Upper lobe of left lung (tissue), 6 donors: ENCODE results near the gene FAM171A1. TPM values are rescaled to one million over a fixed set of nuclear protein-coding genes. Genes with fewer than 3 reads are reported as not detected.
A peak's percentile ranks its signal among the peaks of the same experiment; 100 is the strongest.

ENCODE experiments used
- ATAC-seq, 2 donors: fragments of 200-7000 bp; cut with Tn5 transposase; one replicate each; pipeline ENCODE4 v1.9.1; 2022; ENCODE audit warnings: mild to moderate bottlenecking in 2 of 2, moderate library complexity in 2 of 2; ENCODE audit not compliant: low FRiP score in 2 of 2
- DNase-seq, 2 donors: peaks; one replicate each; pipeline ENCODE4 v3.0.0-alpha.2; 2019 to 2020
- H3K27ac ChIP-seq, 4 donors: fragments of 200-600 bp; sonication (generic); one replicate each; pipeline ENCODE4 v1.5.1; 2016 to 2019
- H3K27me3 ChIP-seq, 4 donors: fragments of 200-600 bp; sonication (generic); one replicate each; pipeline ENCODE4 v1.5.1; 2017 to 2019
- H3K36me3 ChIP-seq, 4 donors: fragments of 200-600 bp; sonication (generic); one replicate each; pipeline ENCODE4 v1.5.1; 2016 to 2019
- H3K4me1 ChIP-seq, 4 donors: fragments of 200-600 bp; sonication (generic); one replicate each; pipeline ENCODE4 v1.5.1; 2018 to 2019
- H3K4me3 ChIP-seq, 4 donors: fragments of 200-600 bp; sonication (generic); one replicate each; pipeline ENCODE4 v1.5.1; 2017 to 2019; ENCODE audit warnings: mild to moderate bottlenecking in 2 of 4, moderate library complexity in 1 of 4
- H3K9me3 ChIP-seq, 4 donors: fragments of 200-600 bp; sonication (generic); one replicate each; pipeline ENCODE4 v1.5.1; 2018 to 2019
- CTCF ChIP-seq, 6 experiments: fragments of 450-650 bp in 4 of 6; fragments of 200-600 bp in 2 of 6; sonication (generic) in 2 of 6; IDR thresholded peaks; one replicate each; pipeline ENCODE4 v1.5.1; 2016 to 2019; ENCODE audit warnings: antibody characterized with exemption in 6 of 6
- EP300 ChIP-seq, 4 donors: sonication (generic); formaldehyde crosslinking; IDR thresholded peaks; one replicate each; pipeline ENCODE4 v1.5.1; 2017; ENCODE audit warnings: antibody characterized with exemption in 4 of 4, control low read depth in 2 of 4
- POLR2A ChIP-seq, 4 donors: fragments of 450-650 bp; IDR thresholded peaks; one replicate each; pipeline ENCODE4 v1.5.1; 2016 to 2017; ENCODE audit warnings: antibody characterized with exemption in 4 of 4, mild to moderate bottlenecking in 2 of 4
- POLR2AphosphoS5 ChIP-seq, 2 donors: sonication (generic); formaldehyde crosslinking; IDR thresholded peaks; one replicate each; pipeline ENCODE4 v1.5.1; 2017; ENCODE audit warnings: antibody characterized with exemption in 2 of 2
- WGBS, 2 donors: methylation state at CpG; one replicate each; pipeline ENCODE4 v1.1.5; 2017 to 2018; 5-methylcytosine and 5-hydroxymethylcytosine counted together
- total RNA-seq, 6 donors: library from RNA; depleted of rRNA in 4 of 6; stranded (reverse); fragments of >200 nt in 4 of 6; gene quantifications; one replicate each; pipeline versions ENCODE4 v1.1.0 to v1.2.1, GENCODE V29; 2016 to 2021
- donor health status: DM: no; HTN: no; CAD: no; lungs with moderate emphysema.
- donor health status: DM: no; HTN: yes; CAD: no; lungs with severe emphysema.

The FAM171A1 gene
- total RNA-seq, 6 donors from 2014 or later: 3.7 to 19.4 (median 7.2) TPM

GRCh38 chr10:15228426-15228825 is 142.7 kb downstream of the FAM171A1 start:
- Histone ChIP-seq H3K4me3 (no peak overlapping the region), H3K4me1 (no peaks in the 10 kb centered on the region), H3K36me3 (no peaks in the 10 kb centered on the region), H3K27ac (no peak overlapping the region), H3K9me3 (no peaks in the 10 kb centered on the region), H3K27me3 (no peaks in the 10 kb centered on the region)
- TF ChIP-seq EP300 (IDR thresholded peaks at IDR 0.05) (no peak), CTCF (IDR thresholded peaks at IDR 0.05) (no peak), POLR2A (IDR thresholded peaks at IDR 0.05) (no peak), POLR2AphosphoS5 (IDR thresholded peaks at IDR 0.05) (no peak)
- no peak for DNase-seq
- WGBS, 2 donors: 90 to 97% methylated on average over 8 of the region's 8 CpGs
- ATAC-seq: no peak

GRCh38 chr10:15227611-15228372 is 143.3 kb downstream of the FAM171A1 start:
- no peak for TF ChIP-seq EP300 (IDR thresholded peaks at IDR 0.05)
- TF ChIP-seq POLR2A (IDR thresholded peaks at IDR 0.05): no peak
- TF ChIP-seq CTCF (IDR thresholded peaks at IDR 0.05): no peak
- no peak for TF ChIP-seq POLR2AphosphoS5 (IDR thresholded peaks at IDR 0.05)
- Histone ChIP-seq H3K9me3 (no peaks in the 10 kb centered on the region), H3K27me3 (no peaks in the 10 kb centered on the region), H3K4me3 (no peak overlapping the region), H3K4me1 (no peaks in the 10 kb centered on the region), H3K27ac (no peak overlapping the region), H3K36me3 (no peaks in the 10 kb centered on the region)
- ATAC-seq: no peak
- DNase-seq: no peak
- WGBS, 2 donors: 74% methylated on average over 5 of the region's 5 CpGs

- Histone ChIP-seq H3K27ac (no peak overlapping the region), H3K4me1 (no peaks in the 10 kb centered on the region), H3K4me3 (no peak overlapping the region), H3K9me3 (no peaks in the 10 kb centered on the region), H3K27me3 (no peaks in the 10 kb centered on the region), H3K36me3 (no peaks in the 10 kb centered on the region)
- ATAC-seq (no peak), DNase-seq (no peak)
- no peak for TF ChIP-seq EP300 (IDR thresholded peaks at IDR 0.05)
- no peak for TF ChIP-seq POLR2AphosphoS5 (IDR thresholded peaks at IDR 0.05)
- TF ChIP-seq CTCF (IDR thresholded peaks at IDR 0.05): no peak
- TF ChIP-seq POLR2A (IDR thresholded peaks at IDR 0.05): no peak
- 89% methylated on average over 10 of the region's 10 CpGs; no CpG with 5 or more reads in 1 of the 2 donors for WGBS, 2 donors
These were observed 145.6 kb downstream of the FAM171A1 start for GRCh38 chr10:15225511-15225910.

- no peaks in the 10 kb centered on the region for H3K36me3 ChIP-seq
- DNase-seq: no peak
- WGBS, 2 donors: 91 to 96% methylated on average over 5 of the region's 5 CpGs
- H3K4me3 ChIP-seq: no peak overlapping the region
- no peaks in the 10 kb centered on the region for H3K4me1 ChIP-seq
- H3K9me3 ChIP-seq: no peaks in the 10 kb centered on the region
- ATAC-seq: no peak
- H3K27ac ChIP-seq: no peak overlapping the region
- no peaks in the 10 kb centered on the region for H3K27me3 ChIP-seq
- TF ChIP-seq CTCF (IDR thresholded peaks at IDR 0.05) (no peak), EP300 (IDR thresholded peaks at IDR 0.05) (no peak), POLR2AphosphoS5 (IDR thresholded peaks at IDR 0.05) (no peak), POLR2A (IDR thresholded peaks at IDR 0.05) (no peak)
These were observed 146.1 kb downstream of the FAM171A1 start for GRCh38 chr10:15224948-15225347.

GRCh38 chr10:15223174-15223573 is 147.9 kb downstream of the FAM171A1 start:
- no peak for DNase-seq
- 90 to 91% methylated on average over 6 of the region's 6 CpGs for WGBS, 2 donors
- TF ChIP-seq CTCF (IDR thresholded peaks at IDR 0.05): no peak
- TF ChIP-seq EP300 (IDR thresholded peaks at IDR 0.05): no peak
- TF ChIP-seq POLR2A (IDR thresholded peaks at IDR 0.05): no peak
- no peak for TF ChIP-seq POLR2AphosphoS5 (IDR thresholded peaks at IDR 0.05)

More at GRCh38 chr10:15223174-15223573, 147.9 kb downstream of the FAM171A1 start:
- Histone ChIP-seq H3K27ac (no peak overlapping the region), H3K4me1 (no peaks in the 10 kb centered on the region), H3K4me3 (no peak overlapping the region), H3K27me3 (no peaks in the 10 kb centered on the region), H3K9me3 (no peaks in the 10 kb centered on the region), H3K36me3 (no peaks in the 10 kb centered on the region)
- peak in 1 of 2 donors; percentile 67 for ATAC-seq
